Lung (tissue), 12 donors: Measurements from ENCODE around the gene BRD3. TPM values are rescaled to one million over a fixed set of nuclear protein-coding genes. Genes with fewer than 3 reads are reported as not detected.
"Not testable (repeated sequence)": the region's sequence is repeated elsewhere in the genome, so short reads cannot be mapped to it uniquely, and the experiment has no call there.

ENCODE experiments used
- ATAC-seq: fragments of 200-7000 bp; cut with Tn5 transposase; one replicate; pipeline ENCODE4 v1.9.1; 2020; ENCODE audit warnings: moderate number of reproducible peaks; ENCODE audit not compliant: insufficient read depth, low FRiP score
- DNase-seq, 3 donors: peaks; one replicate each; pipeline ENCODE4 v3.0.0-alpha.2; 2013 to 2017
- H3K27ac ChIP-seq, 2 donors: one replicate each; pipeline ENCODE4 v1.5.1; 2013; ENCODE audit warnings: mild to moderate bottlenecking in 2 of 2, moderate library complexity in 2 of 2, control low read depth in 1 of 2, inconsistent platforms in 1 of 2, low read depth in 1 of 2, low read length in 1 of 2
- H3K27me3 ChIP-seq, 3 donors: one replicate each; pipeline ENCODE4 v1.5.1; 2013; ENCODE audit warnings: low read length in 2 of 3; ENCODE audit not compliant: control insufficient read depth in 3 of 3, insufficient read depth in 3 of 3
- H3K36me3 ChIP-seq, 4 donors: one replicate each; pipeline ENCODE4 v1.5.1; 2013; ENCODE audit warnings: low read length in 4 of 4, mild to moderate bottlenecking in 1 of 4, moderate library complexity in 1 of 4; ENCODE audit not compliant: control insufficient read depth in 4 of 4, insufficient read depth in 4 of 4
- H3K4me1 ChIP-seq, 5 donors: one replicate each; pipeline ENCODE4 v1.5.1; 2013; ENCODE audit warnings: low read length in 5 of 5, mild to moderate bottlenecking in 2 of 5, moderate library complexity in 1 of 5; ENCODE audit not compliant: control insufficient read depth in 5 of 5, insufficient read depth in 5 of 5
- H3K4me3 ChIP-seq: one replicate; pipeline ENCODE4 v1.5.1; 2013; ENCODE audit warnings: mild to moderate bottlenecking, control low read depth, moderate library complexity
- H3K9ac ChIP-seq, 2 donors: one replicate each; pipeline ENCODE4 v1.5.1; 2013; ENCODE audit warnings: low read length in 2 of 2, control low read depth in 1 of 2; ENCODE audit not compliant: insufficient read depth in 1 of 2
- H3K9me3 ChIP-seq, 4 donors: one replicate each; pipeline ENCODE4 v1.5.1; 2013; ENCODE audit warnings: low read length in 3 of 4, mild to moderate bottlenecking in 1 of 4, moderate library complexity in 1 of 4; ENCODE audit not compliant: control insufficient read depth in 4 of 4, insufficient read depth in 3 of 4
- CTCF ChIP-seq: IDR thresholded peaks from 2 replicates; pipeline ENCODE4 v1.5.1; 2012; ENCODE audit warnings: mild to moderate bottlenecking; ENCODE audit errors: control extremely low read depth, extremely low read depth
- WGBS, 2 donors: extraction: QIAGEN DNeasy Blood & Tissue Kit; methylation state at CpG; one replicate each; pipeline ENCODE4 v1.1.7; 2013; 5-methylcytosine and 5-hydroxymethylcytosine counted together
- polyA plus RNA-seq, 2 donors: library from polyadenylated mRNA; stranded (reverse); fragments of 200-250 nt; gene quantifications; one replicate each; pipeline ENCODE4 v1.2.1, GENCODE V29; 2013
- total RNA-seq, 2 donors: library from RNA; depleted of rRNA in 1 of 2; stranded (reverse); fragments of >200 nt in 1 of 2; gene quantifications; one replicate each; pipeline ENCODE4 v1.2.1, GENCODE V29; 2014 to 2021
- donor health status: control.
- donor health status: control.
- donor health status: Bipolar disorder and iron deficiency.
- donor health status: healthy.
- donor health status: DM: yes; HTN: yes; CAD: no.

The BRD3 gene
- total and polyA plus RNA-seq, 4 donors, result 9.1 to 38.5 (median 21.9) TPM

- Histone ChIP-seq H3K36me3 (no peaks in the 10 kb centered on the region), H3K27ac (no peak overlapping the region)
- ATAC-seq, result no peak
Measured at GRCh38 chr9:134073500-134073899, 5.7 kb upstream of the BRD3 start.

GRCh38 chr9:134072683-134073082 lies 4.9 kb upstream of the BRD3 start:
- not testable (repeated sequence) for H3K27me3 ChIP-seq, ATAC-seq, H3K4me1 ChIP-seq, DNase-seq, H3K27ac ChIP-seq, H3K9me3 ChIP-seq, H3K36me3 ChIP-seq, H3K9ac ChIP-seq, H3K4me3 ChIP-seq
- 86 to 87% methylated on average over 7 of the region's 7 CpGs for WGBS, 2 donors

More at GRCh38 chr9:134073500-134073899, 5.7 kb upstream of the BRD3 start:
- DNase-seq, result no peak
- no peak overlapping the region for H3K4me3 ChIP-seq
- H3K9ac ChIP-seq, result no peak overlapping the region
- H3K9me3 ChIP-seq, result peaks cover 0 to 2% (median under 1%) of the 10 kb centered on the region in 4 donors
- H3K4me1 ChIP-seq, result no peaks in the 10 kb centered on the region
- TF ChIP-seq CTCF, result no peak
- peaks cover 0 to 4% (median 2%) of the 10 kb centered on the region in 3 donors for H3K27me3 ChIP-seq
- WGBS, 2 donors, result 69 to 75% methylated on average over 6 of the region's 6 CpGs

GRCh38 chr9:134071149-134071548 lies 3.3 kb upstream of the BRD3 start:
- DNase-seq (no peak), ATAC-seq (no peak)
- Histone ChIP-seq H3K27ac (no peak overlapping the region), H3K4me3 (no peak overlapping the region), H3K9ac (no peak overlapping the region), H3K27me3 (peaks cover 0 to 4% (median 2%) of the 10 kb centered on the region in 3 donors), H3K9me3 (no peaks in the 10 kb centered on the region), H3K36me3 (no peaks in the 10 kb centered on the region), H3K4me1 (peaks cover 0 to 5% (median 0%) of the 10 kb centered on the region in 5 donors)
- no peak for TF ChIP-seq CTCF
- 89 to 94% methylated on average over 12 of the region's 12 CpGs for WGBS, 2 donors

GRCh38 chr9:134069480-134070399 lies 1.9 kb upstream of the BRD3 start:
- no peaks in the 10 kb centered on the region for H3K9me3 ChIP-seq
- no peak overlapping the region for H3K27ac ChIP-seq
- H3K27me3 ChIP-seq, result peaks cover 0 to 4% (median 2%) of the 10 kb centered on the region in 3 donors
- no peak for TF ChIP-seq CTCF
- peaks cover 0 to 14% (median 4%) of the 10 kb centered on the region in 5 donors for H3K4me1 ChIP-seq
- H3K9ac ChIP-seq, result no peak overlapping the region
- H3K36me3 ChIP-seq, result no peaks in the 10 kb centered on the region
- no peak for ATAC-seq
- no peak for DNase-seq
- WGBS, 2 donors, result 78 to 85% methylated on average over 12 of the region's 12 CpGs
- H3K4me3 ChIP-seq, result no peak overlapping the region
